Epithelial cell of esophagus (primary cell): Measurements from ENCODE around the gene NAB2.
A peak's percentile ranks its signal among the peaks of the same experiment; 100 is the strongest.

Source experiments
- DNase-seq: peaks from one replicate; pipeline ENCODE4 v3.0.0; 2010; ENCODE audit warnings: low read depth
- H3K4me3 ChIP-seq: 2 replicates; pipeline ENCODE4 v1.5.1; 2011; ENCODE audit warnings: mild to moderate bottlenecking, low read length, control low read depth
- CTCF ChIP-seq: IDR thresholded peaks from 2 replicates; pipeline ENCODE4 v1.5.1; 2011; ENCODE audit warnings: low read depth, mild to moderate bottlenecking, low read length, control low read depth, inconsistent platforms; ENCODE audit not compliant: insufficient read depth; ENCODE audit errors: missing control alignments

Gene NAB2

DNA sequence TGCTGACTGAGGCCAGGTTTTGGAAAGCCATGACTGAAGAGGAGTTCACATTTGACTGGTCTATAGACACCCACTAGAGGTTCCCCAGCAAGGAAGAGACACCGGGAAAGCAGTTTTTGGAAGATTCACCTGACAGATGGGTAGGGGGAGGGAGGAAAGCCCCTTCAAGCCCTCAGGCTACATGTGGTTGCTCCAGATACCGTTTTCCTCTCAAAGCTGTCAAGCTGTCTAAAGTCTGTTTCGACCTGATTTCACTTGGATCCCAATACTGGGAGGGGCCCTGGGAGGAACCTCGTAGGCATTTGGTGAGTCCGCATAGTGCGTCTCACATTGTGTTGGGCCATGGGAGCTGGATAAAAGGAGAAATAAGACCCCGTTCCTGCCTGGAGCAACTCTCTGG is 37.6 kb downstream of the NAB2 start:
- DNase-seq: no peak
- no peak overlapping the region for H3K4me3 ChIP-seq
- no peak for TF ChIP-seq CTCF

DNA sequence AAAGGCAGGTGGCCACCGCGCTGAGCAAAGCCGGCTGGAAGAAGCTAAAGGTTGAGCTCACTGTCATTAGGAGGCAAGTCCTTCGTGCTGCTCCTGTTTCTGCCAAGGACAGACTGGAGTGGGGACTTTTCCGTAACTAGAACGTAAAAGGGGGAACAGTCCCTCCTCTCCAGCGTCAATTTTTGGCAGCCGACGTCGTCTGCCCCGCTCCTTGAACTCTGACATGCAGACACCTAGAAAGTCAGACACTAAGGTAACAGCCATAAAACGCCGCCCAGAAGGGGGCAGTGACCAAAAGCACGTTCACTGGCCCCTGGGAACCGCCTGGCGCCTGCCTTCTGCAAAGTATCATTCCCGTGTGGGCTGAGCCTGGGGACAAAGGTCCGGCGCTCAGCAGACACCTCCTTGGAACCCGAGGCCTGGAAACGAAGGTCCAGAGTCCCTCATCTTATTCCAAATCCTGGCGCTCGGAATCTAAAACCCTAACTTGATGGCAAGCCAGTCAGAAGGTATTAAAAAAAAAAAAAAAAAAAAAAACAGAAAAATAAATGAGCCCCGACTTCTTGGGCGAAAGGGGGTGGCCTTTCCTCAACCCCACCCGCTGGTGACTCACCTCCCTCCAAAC is 38.3 kb downstream of the NAB2 start:
- TF ChIP-seq CTCF: peak; percentile 29
- H3K4me3 ChIP-seq: peak overlapping the region; percentile 74
- DNase-seq: peak; percentile 57

GRCh38 chr12:57127726-57128518 is 39.0 kb downstream of the NAB2 start, which contains the start of gene LRP1:
Gene LRP1 (plus strand): TSS chr12:57128483. CDS start chr12:57128965, 482 bp downstream.
- DNase-seq: peak; percentile 84
- H3K4me3 ChIP-seq: peak within 1 kb of the TSS; percentile 74
- no peak for TF ChIP-seq CTCF

- H3K4me3 ChIP-seq: peak overlapping the region; percentile 74
- TF ChIP-seq CTCF: no peak
- DNase-seq: no peak
Measured at GRCh38 chr12:57128519-57129247, 39.8 kb downstream of the NAB2 start.

GRCh38 chr12:57129321-57129842 is 40.5 kb downstream of the NAB2 start:
- no peak for DNase-seq
- TF ChIP-seq CTCF: no peak
- peak overlapping the region; percentile 74 for H3K4me3 ChIP-seq

DNA sequence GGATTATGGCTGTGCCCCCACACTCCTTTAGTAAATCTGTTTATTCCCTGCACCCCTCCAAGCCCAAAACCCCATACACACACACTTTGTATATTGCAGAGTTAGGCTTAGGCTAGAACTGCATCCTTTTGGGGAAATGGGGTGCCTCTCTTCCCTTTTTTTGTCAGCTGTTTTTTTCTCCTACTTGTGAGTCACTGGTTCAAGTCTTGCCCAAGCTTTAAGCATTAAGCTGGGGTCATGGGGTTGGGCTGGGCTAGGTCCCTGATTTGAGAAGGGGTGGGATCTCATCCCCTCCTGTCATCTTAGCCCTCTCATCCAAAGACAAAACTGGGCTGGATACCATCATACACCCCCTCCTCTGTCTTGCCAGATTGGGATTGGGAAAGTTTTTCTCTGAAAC is 41.0 kb downstream of the NAB2 start:
- H3K4me3 ChIP-seq: peak overlapping the region; percentile 74
- DNase-seq: peak; percentile 51
- TF ChIP-seq CTCF: no peak
